22Rv1 (cell line): ENCODE data around the gene ENTREP3.

Experiments
- H3K27ac ChIP-seq: fragments of 450-650 bp; 2 replicates; pipeline ENCODE4 v1.5.1; 2017
- ZFX ChIP-seq: fragments of 450-650 bp; IDR thresholded peaks from 2 replicates; pipeline ENCODE4 v1.6.1; 2017; ENCODE audit warnings: antibody characterized with exemption, borderline replicate concordance
- TF ChIP-seq, protein P1 (sequence below): fragments of 450-650 bp; IDR thresholded peaks from 2 replicates; pipeline ENCODE4 v1.5.1; 2017; ENCODE audit warnings: mild to moderate bottlenecking

ENTREP3 gene

DNA sequence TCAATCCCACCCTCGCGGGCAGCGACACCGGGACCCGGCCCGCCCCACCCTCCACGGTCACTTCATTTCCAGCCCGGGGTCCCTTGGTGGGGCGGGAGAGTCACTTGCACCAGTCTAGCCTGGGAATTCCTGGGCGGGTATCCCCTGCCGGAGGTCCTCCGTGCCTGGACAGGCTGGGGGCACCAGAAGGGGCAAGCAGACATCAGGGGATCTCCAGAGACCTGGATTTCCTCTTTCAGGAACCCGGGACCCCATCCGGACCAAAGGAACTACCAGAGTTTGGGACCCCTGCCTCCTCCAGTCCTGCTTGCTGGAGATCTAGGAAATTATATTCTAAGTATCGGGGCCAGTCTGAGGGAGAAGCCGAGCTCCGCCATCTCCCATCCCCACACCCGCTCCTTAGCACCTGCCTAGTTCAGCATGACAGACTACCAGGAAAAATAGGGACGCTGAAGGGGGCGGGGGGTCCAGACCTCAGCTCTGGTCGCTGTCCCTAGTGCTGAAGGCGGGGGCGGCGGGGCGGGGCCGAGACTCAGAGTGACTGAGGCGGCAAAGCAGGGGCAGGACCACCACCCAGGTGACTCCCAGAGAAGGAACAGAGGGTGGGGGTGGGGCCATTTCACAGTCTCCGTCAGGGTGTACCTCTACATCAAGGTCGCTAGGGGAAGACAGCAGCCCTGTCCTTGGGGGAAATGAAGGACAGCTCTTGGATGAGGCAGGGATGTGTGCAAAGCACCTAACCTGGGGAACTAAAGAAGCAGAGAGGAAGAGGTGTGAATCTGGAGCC is 22.8 kb upstream of the ENTREP3 start:
- peak overlapping the region; percentile 77 for H3K27ac ChIP-seq
- no peak for TF ChIP-seq ZFX
- TF ChIP-seq, protein P1, sequence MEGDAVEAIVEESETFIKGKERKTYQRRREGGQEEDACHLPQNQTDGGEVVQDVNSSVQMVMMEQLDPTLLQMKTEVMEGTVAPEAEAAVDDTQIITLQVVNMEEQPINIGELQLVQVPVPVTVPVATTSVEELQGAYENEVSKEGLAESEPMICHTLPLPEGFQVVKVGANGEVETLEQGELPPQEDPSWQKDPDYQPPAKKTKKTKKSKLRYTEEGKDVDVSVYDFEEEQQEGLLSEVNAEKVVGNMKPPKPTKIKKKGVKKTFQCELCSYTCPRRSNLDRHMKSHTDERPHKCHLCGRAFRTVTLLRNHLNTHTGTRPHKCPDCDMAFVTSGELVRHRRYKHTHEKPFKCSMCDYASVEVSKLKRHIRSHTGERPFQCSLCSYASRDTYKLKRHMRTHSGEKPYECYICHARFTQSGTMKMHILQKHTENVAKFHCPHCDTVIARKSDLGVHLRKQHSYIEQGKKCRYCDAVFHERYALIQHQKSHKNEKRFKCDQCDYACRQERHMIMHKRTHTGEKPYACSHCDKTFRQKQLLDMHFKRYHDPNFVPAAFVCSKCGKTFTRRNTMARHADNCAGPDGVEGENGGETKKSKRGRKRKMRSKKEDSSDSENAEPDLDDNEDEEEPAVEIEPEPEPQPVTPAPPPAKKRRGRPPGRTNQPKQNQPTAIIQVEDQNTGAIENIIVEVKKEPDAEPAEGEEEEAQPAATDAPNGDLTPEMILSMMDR: peak; percentile 47

DNA sequence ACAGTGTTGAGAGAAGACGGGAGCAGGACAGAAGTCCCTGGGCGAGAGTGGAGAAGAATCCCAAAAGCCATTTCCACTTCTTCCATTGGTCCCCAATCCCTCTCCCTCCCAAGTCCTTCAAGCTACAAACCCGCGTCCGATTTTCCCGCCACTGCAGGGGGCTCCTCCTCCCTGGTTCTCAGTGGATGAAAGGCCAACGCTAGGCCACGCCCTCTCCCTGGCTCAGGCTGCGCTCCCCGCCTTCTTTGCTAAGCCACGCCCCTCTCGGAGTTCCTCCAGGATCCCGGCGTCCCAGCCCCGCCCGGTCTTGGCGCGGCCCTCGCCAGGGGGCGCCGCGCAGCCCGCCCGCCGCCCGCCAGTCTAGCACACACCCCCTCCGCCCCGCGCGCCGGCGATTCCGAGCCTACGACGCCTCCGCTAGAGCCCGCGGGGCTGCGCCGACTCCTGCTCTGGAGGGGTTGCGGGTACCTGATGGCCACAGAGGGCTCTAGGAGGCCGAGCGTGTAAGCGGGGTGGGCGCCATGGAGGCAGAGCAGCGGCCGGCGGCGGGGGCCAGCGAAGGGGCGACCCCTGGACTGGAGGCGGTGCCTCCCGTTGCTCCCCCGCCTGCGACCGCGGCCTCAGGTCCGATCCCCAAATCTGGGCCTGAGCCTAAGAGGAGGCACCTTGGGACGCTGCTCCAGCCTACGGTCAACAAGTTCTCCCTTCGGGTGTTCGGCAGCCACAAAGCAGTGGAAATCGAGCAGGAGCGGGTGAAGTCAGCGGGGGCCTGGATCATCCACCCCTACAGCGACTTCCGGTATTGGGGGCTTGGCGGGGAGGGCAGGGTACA is 22.0 kb upstream of the ENTREP3 start, which contains the start of gene HCN3:
TSS of gene HCN3 (plus strand) at position 394 of the 832 bp plus-strand sequence. CDS start at position 522, 128 bp downstream.
- TF ChIP-seq, protein P1: peak; percentile 98
- no peak for TF ChIP-seq ZFX
- H3K27ac ChIP-seq: peak within 1 kb of the TSS; percentile 77

DNA sequence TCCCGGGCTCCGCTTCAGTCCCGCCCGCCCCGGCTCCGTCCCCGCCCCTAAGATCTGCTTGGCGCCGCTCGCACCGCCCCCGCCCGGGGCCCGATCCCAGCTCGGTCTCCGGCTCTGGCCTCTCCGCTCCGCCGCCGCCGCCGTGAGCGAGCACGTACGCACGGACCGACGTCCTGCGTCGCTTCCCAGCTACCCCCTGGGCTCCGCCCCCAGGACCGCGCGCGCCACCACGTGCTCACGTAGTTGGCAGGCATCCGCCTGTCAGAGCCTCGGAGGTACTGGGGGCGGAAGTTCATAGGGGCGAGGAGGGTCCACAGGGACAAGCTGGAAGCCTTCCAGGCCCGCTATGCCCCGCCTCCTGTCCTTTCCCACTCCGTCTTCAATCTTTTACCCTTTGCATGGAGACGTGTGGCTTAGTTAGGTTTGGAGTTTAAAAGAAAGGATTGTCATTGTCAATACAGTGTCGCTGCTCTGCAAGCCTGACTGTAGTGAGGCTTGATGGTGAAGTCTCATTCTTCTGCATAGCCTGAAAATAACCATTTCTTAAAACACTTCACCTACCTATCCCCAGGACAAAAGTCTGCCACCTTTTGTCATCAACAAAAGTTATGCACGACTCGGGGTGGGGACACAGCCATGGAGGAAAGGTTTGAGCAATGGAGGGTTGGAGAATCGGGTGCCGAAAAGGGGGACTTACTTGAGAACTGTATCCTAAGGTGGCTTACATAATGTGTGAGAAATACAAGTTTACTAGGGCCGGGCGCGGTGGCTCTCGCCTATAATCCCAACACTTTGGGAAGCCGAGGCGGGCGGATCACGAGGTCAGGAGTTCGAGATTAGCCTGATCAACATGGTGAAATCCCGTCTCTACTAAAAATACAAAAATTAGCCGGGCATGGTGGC is 18.3 kb upstream of the ENTREP3 start, which contains the start of gene CLK2:
TSS of gene CLK2 (minus strand) at position 162 of the 903 bp plus-strand sequence. CDS start 2,527 bp downstream, outside the sequence.
- TF ChIP-seq, protein P1: no peak
- peak within 1 kb of the TSS; percentile 100 for H3K27ac ChIP-seq

DNA sequence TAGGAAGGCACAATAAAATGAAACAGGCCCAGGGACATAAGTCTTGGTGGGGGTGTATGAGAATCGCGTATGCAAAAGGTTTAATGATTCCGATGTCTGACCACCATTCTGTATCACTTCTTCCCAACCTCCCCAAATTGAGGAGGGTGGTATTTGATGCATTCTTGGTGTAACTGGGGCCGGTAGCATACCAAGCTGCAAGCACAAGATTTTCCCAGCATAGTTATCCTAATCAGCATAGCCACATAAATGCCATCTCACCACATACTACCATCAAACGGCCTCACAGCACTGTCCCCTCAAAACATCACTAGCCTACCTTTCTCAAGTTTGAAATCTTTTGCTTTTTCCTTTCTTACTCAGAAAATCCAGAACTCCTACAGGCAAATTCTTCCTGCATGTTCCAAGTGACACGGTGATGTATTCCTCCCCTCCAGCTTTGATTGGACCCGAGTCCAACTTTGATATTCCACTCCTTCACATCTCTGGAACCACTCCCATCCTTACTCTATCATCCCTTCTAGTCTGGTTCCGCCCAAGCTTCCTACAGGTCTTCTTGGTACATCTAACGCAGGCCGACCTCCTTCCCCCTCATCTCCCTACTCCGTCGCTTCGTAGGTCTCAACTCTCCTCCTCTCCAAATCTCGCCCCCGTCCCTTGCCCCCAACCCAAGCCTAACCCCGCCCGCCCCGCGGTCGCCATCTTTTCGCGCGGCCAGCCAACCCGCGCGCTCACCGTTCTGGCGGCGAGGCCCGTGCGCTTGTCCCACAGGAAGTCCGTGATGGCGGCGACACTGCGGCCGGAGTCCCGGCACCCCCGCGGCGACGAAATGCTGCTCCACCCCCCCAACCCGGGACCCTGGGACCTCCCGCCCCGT is 17.4 kb upstream of the ENTREP3 start:
- H3K27ac ChIP-seq: peak overlapping the region; percentile 100
- TF ChIP-seq, protein P1: no peak
- TF ChIP-seq ZFX: no peak

DNA sequence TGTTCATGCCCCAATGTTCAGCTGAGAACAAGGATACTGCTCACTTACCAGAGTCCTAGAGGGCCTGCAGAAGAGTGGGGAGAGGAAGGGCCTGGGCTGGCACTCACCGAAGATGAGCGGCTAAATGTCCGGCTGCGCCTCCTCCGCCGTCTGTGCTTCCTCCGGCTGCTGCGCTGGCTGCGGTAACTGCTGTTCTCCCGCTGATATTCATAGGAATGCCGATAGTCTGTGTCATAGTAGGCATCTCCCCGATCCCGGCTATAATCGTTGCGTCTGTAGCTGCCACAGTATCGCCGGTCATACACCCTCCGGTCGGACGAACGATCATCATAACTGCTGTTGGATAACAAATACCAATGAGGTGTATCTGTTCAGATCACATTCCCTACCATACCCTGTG is 14.1 kb upstream of the ENTREP3 start:
- H3K27ac ChIP-seq: no peak overlapping the region
- TF ChIP-seq, protein P1: no peak
- no peak for TF ChIP-seq ZFX

DNA sequence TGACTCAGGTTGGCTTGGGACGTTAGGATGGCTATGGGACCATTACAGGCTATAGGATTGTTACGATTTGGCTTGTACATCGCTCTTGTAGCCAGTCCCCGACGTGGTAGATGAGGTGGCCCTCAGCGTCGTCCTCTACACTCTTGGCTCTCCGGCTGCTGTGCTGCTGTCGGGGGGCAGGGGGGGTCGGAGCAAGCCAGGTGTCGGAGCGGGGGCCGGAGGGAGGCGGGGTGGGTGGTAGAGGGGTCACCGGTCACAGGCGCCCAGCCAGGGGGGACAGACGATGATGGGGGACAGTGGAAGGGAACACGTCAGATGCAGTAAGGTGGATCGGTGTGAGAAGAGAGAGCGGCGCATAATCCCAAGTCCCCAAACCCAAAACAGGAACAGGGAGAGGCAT is 13.3 kb upstream of the ENTREP3 start:
- TF ChIP-seq ZFX: no peak
- TF ChIP-seq, protein P1: no peak

More for the DNA sequence above, 13.3 kb upstream of the ENTREP3 start:
- peak overlapping the region; percentile 7; the same call in 1 of the 2 replicates for H3K27ac ChIP-seq
